ENCODE results near the gene RAMP1.

GRCh38 chr2:237961637-237962036 lies 102.2 kb downstream of the RAMP1 start:
- TF ChIP-seq YY1 (IDR thresholded peaks at IDR 0.05; ENCODE audit: insufficient read depth, insufficient read length) (no peak), ZNF274 (IDR thresholded peaks at IDR 0.05; ENCODE audit: low read depth, low read length) (no peak)
